ENCODE results near the gene PSMD11.
A peak's percentile ranks its signal among the peaks of the same experiment; 100 is the strongest.
"Not testable (repeated sequence)": the region's sequence is repeated elsewhere in the genome, so short reads cannot be mapped to it uniquely, and the experiment has no call there.

PSMD11 gene

GRCh38 chr17:32444301-32445073 lies at the start of gene PSMD11:
PSMD11 (plus strand) TSS chr17:32444510; CDS start chr17:32444524, 14 bp downstream.
- peak; percentile 95 for DNase-seq

GRCh38 chr17:32396343-32396742 lies 48.0 kb upstream of the PSMD11 start:
- DNase-seq, result no peak

GRCh38 chr17:32398946-32399345 lies 45.4 kb upstream of the PSMD11 start:
- DNase-seq, result no peak

GRCh38 chr17:32410085-32410484 lies 34.2 kb upstream of the PSMD11 start:
- not testable (repeated sequence) for DNase-seq

- no peak for DNase-seq
Observed at GRCh38 chr17:32426894-32427293, 17.4 kb upstream of the PSMD11 start.

- no peak for DNase-seq
Observed at GRCh38 chr17:32429598-32429997, 14.7 kb upstream of the PSMD11 start.

GRCh38 chr17:32440722-32441121 lies 3.6 kb upstream of the PSMD11 start:
- DNase-seq, result no peak

GRCh38 chr17:32441886-32442285 lies 2.4 kb upstream of the PSMD11 start:
- DNase-seq, result no peak

GRCh38 chr17:32443827-32444300 lies 446 bp upstream of the PSMD11 start:
- DNase-seq, result no peak

- no peak for DNase-seq
Observed at GRCh38 chr17:32445074-32445415, 735 bp downstream of the PSMD11 start.

- DNase-seq, result no peak
Observed at GRCh38 chr17:32445497-32445896, 1.2 kb downstream of the PSMD11 start.

GRCh38 chr17:32445971-32446370 lies 1.7 kb downstream of the PSMD11 start:
- no peak for DNase-seq

GRCh38 chr17:32446949-32447348 lies 2.6 kb downstream of the PSMD11 start:
- no peak for DNase-seq

- DNase-seq, result no peak
Observed at GRCh38 chr17:32449963-32450362, 5.7 kb downstream of the PSMD11 start.

- DNase-seq, result not testable (repeated sequence)
Observed at GRCh38 chr17:32450379-32450778, 6.1 kb downstream of the PSMD11 start.

- DNase-seq, result no peak
Observed at GRCh38 chr17:32451879-32452278, 7.6 kb downstream of the PSMD11 start.

GRCh38 chr17:32452281-32452680 lies 8.0 kb downstream of the PSMD11 start:
- DNase-seq, result no peak

- DNase-seq, result no peak
Observed at GRCh38 chr17:32453370-32453769, 9.1 kb downstream of the PSMD11 start.

GRCh38 chr17:32458371-32458770 lies 14.1 kb downstream of the PSMD11 start:
- DNase-seq, result no peak

GRCh38 chr17:32460054-32460453 lies 15.7 kb downstream of the PSMD11 start:
- DNase-seq, result no peak

- no peak for DNase-seq
Observed at GRCh38 chr17:32461498-32461852, 17.2 kb downstream of the PSMD11 start.

GRCh38 chr17:32461853-32462617 lies 17.7 kb downstream of the PSMD11 start:
- DNase-seq, result no peak

GRCh38 chr17:32463304-32463703 lies 19.0 kb downstream of the PSMD11 start:
- DNase-seq, result no peak

GRCh38 chr17:32464374-32464773 lies 20.1 kb downstream of the PSMD11 start:
- no peak for DNase-seq
